ENCODE measurements around the gene FBP1.
"Not testable (repeated sequence)": the region's sequence is repeated elsewhere in the genome, so short reads cannot be mapped to it uniquely, and the experiment has no call there.

Gene FBP1

GRCh38 chr9:94568972-94569712 lies 70.2 kb downstream of the FBP1 start:
- DNase-seq: no peak

GRCh38 chr9:94568250-94568889 lies 70.9 kb downstream of the FBP1 start:
- no peak for DNase-seq

- no peak for DNase-seq
Observed at GRCh38 chr9:94567271-94567670, 72.0 kb downstream of the FBP1 start.

GRCh38 chr9:94566550-94566949 lies 72.8 kb downstream of the FBP1 start:
- DNase-seq: no peak

GRCh38 chr9:94564279-94564678 lies 75.0 kb downstream of the FBP1 start:
- not testable (repeated sequence) for DNase-seq

- DNase-seq: no peak
Observed at GRCh38 chr9:94563548-94563947, 75.8 kb downstream of the FBP1 start.

- no peak for DNase-seq
Observed at GRCh38 chr9:94560237-94560636, 79.1 kb downstream of the FBP1 start.

GRCh38 chr9:94557376-94557775 lies 81.9 kb downstream of the FBP1 start:
- no peak for DNase-seq

GRCh38 chr9:94554439-94555331 lies 84.6 kb downstream of the FBP1 start, which contains the start of gene PCAT7:
TSS of gene PCAT7 (plus strand) at chr9:94555083.
- DNase-seq: no peak

GRCh38 chr9:94554078-94554438 lies 85.3 kb downstream of the FBP1 start:
- DNase-seq: no peak

All from T-helper 9 cell (primary cell).